ENCODE measurements around the gene PCDHGA7. TPM values are rescaled to one million over a fixed set of nuclear protein-coding genes. Genes with fewer than 3 reads are reported as not detected.
A peak's percentile ranks its signal among the peaks of the same experiment; 100 is the strongest.

The PCDHGA7 gene
- total RNA-seq, 1 experiment from 2014 or later, result 0.83 TPM

- Histone ChIP-seq H2BK120ac (ENCODE audit: low read depth, low read length, poor library complexity, severe bottlenecking) (no peak within 1 kb of the TSS), H3K56ac (ENCODE audit: insufficient read length, low read depth, low read length) (no peak within 1 kb of the TSS), H3K18ac (ENCODE audit: insufficient read length, low read depth, low read length) (no peak within 1 kb of the TSS), H3K4ac (ENCODE audit: low read depth, low read length) (no peak within 1 kb of the TSS), H2BK20ac (ENCODE audit: low read depth, low read length, poor library complexity, severe bottlenecking) (no peak within 1 kb of the TSS), H3K23me2 (ENCODE audit: insufficient read length, low read depth, low read length, poor library complexity, severe bottlenecking) (no peaks in the 10 kb centered on the region), H2BK15ac (ENCODE audit: low read depth, low read length) (no peak within 1 kb of the TSS), H3K9me3 (ENCODE audit: control insufficient read depth, low read depth, low read length) (peaks cover 38% of the 10 kb centered on the region), H4K5ac (ENCODE audit: insufficient read length, low read depth, low read length) (no peak within 1 kb of the TSS), H3K79me1 (ENCODE audit: insufficient read depth, low read depth, low read length, poor library complexity, severe bottlenecking) (no peaks in the 10 kb centered on the region), H3K4me2 (ENCODE audit: insufficient read depth, insufficient read length, low read length) (no peak within 1 kb of the TSS), H3K9ac (ENCODE audit: extremely low read depth, insufficient read length, low read length) (no peak within 1 kb of the TSS), H4K91ac (ENCODE audit: insufficient read length, low read depth, low read length) (no peak within 1 kb of the TSS), H2BK5ac (ENCODE audit: insufficient read length, low read length) (no peak within 1 kb of the TSS), H3K23ac (ENCODE audit: insufficient read length, low read depth, low read length) (no peak within 1 kb of the TSS), H2AFZ (ENCODE audit: low read length) (no peak within 1 kb of the TSS), H3K14ac (ENCODE audit: insufficient read depth, low read length) (no peak within 1 kb of the TSS), H4K8ac (replicated peaks; ENCODE audit: insufficient read length, low read depth, low read length) (no peak within 1 kb of the TSS), H3K27ac (ENCODE audit: insufficient read length, low read depth, low read length) (no peak within 1 kb of the TSS), H2BK12ac (ENCODE audit: insufficient read length, low read depth, low read length) (no peak within 1 kb of the TSS), H2AK5ac (ENCODE audit: insufficient read length, low read length) (no peak within 1 kb of the TSS), H3K4me1 (ENCODE audit: insufficient read depth, low read length) (no peaks in the 10 kb centered on the region), H3K27me3 (ENCODE audit: insufficient read depth, low read length) (no peaks in the 10 kb centered on the region), H3T11ph (ENCODE audit: low read length) (no peak within 1 kb of the TSS), H3K79me2 (ENCODE audit: insufficient read depth, low read length) (no peaks in the 10 kb centered on the region), H4K20me1 (ENCODE audit: control insufficient read depth, insufficient read depth, insufficient read length) (no peaks in the 10 kb centered on the region)
- Mint-ChIP-seq H3K27me3 (ENCODE audit: low read depth) (peaks cover 10% of the 10 kb centered on the region), H3K4me1 (no peaks in the 10 kb centered on the region), H3K9me3 (peaks cover 60 to 63% of the 10 kb centered on the region in 2 experiments), H3K27ac (peak within 1 kb of the TSS in 1 of 3 experiments; percentile 34; a peak in 1 of 7 replicates), H3K4me3 (no peak within 1 kb of the TSS; a peak in 2 of 5 replicates), H3K36me3 (ENCODE audit: insufficient read depth in 1 of 3, low read depth in 3 of 3) (peaks cover 35 to 50% (median 47%) of the 10 kb centered on the region in 3 experiments)
- peak; percentile 44; the same call in 2 of the 3 replicates for TF ChIP-seq CTCF (conservative IDR thresholded peaks at IDR 0.05)
- peak; percentile 32 for DNase-seq
- no CpG with 5 or more reads among the region's 32 CpGs for whole genome bisulfite sequencing (ENCODE audit: extremely low coverage, insufficient read length, low lambda C conversion rate)
Measured at GRCh38 chr5:141369994-141370848, 12.3 kb upstream of the PCDHGA7 start, which contains the start of gene PCDHGB3. Gene PCDHGB3, plus strand, starts transcription at chr5:141370242. Its CDS starts 153 bp downstream, at chr5:141370395.
